GM10266 (cell line): ENCODE measurements around the gene BACH2.

Experiments used
- DNase-seq: peaks from one replicate; pipeline ENCODE4 v3.0.0; 2012; ENCODE audit errors: extremely low spot score
- TF ChIP-seq, protein P1 (sequence below): IDR thresholded peaks from 2 replicates; pipeline ENCODE4 v1.5.1; 2012; ENCODE audit warnings: mild to moderate bottlenecking, low read depth; ENCODE audit not compliant: control insufficient read depth, insufficient read depth; ENCODE audit errors: missing control alignments

Gene BACH2

DNA sequence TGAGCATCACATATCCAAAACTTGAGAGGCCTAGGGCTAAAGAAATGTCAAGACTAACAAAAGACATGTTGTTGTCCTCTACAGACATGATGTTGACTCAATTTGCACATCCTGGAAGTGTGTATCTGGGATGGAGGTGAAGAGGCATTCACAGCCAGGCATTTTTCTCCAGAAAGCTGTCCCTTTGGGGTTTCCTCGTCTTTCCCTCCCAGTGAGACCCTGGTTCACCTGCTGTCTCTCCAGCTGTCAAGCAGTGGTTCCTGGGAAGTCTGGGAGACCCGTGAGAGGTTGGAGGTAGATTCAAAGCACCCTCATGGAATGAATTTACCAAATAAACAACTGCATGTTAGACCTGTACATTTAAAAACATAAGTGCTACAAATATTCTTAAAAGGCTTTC is 32.1 kb downstream of the BACH2 start:
- TF ChIP-seq, protein P1, sequence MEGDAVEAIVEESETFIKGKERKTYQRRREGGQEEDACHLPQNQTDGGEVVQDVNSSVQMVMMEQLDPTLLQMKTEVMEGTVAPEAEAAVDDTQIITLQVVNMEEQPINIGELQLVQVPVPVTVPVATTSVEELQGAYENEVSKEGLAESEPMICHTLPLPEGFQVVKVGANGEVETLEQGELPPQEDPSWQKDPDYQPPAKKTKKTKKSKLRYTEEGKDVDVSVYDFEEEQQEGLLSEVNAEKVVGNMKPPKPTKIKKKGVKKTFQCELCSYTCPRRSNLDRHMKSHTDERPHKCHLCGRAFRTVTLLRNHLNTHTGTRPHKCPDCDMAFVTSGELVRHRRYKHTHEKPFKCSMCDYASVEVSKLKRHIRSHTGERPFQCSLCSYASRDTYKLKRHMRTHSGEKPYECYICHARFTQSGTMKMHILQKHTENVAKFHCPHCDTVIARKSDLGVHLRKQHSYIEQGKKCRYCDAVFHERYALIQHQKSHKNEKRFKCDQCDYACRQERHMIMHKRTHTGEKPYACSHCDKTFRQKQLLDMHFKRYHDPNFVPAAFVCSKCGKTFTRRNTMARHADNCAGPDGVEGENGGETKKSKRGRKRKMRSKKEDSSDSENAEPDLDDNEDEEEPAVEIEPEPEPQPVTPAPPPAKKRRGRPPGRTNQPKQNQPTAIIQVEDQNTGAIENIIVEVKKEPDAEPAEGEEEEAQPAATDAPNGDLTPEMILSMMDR, result no peak

DNA sequence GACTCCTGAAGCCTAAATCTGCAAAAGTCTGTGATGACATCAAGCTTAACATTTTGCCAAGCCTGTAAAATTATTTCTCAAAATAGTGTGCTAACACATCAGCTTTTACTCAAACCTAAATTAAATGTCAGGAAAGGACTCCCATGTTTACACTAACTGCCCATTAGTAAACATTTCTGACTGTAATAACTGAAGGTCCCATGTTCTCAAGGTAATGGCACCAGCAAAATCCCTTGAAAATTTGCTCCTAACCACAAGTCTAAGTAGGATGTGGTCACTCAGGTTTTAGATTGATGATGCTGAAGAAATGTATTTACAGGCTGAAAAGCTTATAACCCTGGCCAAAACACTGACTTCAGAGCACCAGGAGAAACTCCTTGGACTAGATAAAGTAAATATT is 33.0 kb downstream of the BACH2 start:
- no peak for DNase-seq
- TF ChIP-seq, protein P1, result no peak

More for the DNA sequence above, 32.1 kb downstream of the BACH2 start:
- no peak for DNase-seq

DNA sequence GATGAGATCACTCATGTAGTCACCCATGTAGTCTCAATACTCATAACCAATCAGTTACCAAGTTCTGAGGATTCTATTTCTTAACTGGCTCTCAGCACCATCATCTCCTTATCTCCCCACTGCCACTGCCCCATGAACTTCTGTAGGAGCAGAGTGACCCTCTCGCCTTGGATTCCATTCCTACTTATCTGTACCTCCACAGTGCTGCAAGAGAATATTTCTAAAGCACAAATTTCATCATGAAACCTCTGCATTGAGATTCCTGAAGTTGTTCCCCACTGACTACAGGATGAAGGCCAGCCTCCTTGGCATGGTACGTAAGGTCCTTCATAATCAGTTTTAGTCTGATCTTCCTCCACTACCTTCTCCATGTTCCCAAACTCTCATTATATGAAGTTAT is 34.8 kb downstream of the BACH2 start:
- TF ChIP-seq, protein P1, result no peak
- DNase-seq, result no peak

DNA sequence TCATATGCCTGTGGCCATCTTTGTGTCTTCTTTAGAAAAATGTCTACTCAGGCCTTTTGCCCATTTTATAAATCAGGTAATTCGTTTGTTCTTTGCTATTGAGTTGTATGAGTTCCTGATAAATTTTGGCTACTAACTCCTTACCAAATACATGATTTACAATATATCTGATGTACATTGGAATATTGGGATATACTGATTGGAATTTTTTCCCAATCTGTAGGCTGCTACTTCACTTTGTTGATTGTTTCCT is 39.2 kb downstream of the BACH2 start:
- DNase-seq, result no peak
- TF ChIP-seq, protein P1, result no peak

DNA sequence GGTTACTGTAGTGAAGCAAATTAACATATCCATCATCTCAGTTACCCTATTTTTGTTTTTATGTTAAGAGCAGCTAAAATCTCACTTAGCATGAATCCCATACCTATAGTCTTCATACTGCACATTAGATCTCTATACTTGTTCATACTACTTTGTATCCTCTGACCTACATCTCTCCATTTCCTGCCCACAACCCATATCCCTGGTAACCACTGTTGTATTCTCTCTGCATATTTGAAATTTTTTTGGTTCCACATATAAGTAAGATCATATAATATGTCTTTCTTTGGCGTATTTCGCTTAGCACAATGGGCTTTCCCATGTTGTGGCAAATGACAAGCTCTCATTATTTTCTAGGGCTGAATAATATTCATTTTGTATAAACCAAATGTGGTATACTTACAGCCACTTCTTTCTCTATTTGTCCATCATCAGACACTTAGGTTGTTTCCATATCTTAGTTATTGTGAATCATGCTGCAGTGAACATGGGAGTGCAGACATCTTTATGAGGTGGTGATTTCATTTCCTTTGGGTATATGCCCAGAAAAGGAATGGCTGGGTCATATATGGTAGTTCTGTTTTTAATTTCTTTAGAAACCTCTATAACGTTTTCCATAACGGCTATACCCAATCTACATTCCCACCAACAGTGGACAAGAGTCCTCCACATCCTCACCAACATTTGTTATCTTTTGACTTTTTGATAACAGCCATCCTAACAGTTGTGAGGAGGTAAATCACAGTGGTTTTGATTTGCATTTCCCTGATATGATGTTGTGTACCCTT is 39.8 kb downstream of the BACH2 start:
- DNase-seq, result no peak
- TF ChIP-seq, protein P1, result no peak

DNA sequence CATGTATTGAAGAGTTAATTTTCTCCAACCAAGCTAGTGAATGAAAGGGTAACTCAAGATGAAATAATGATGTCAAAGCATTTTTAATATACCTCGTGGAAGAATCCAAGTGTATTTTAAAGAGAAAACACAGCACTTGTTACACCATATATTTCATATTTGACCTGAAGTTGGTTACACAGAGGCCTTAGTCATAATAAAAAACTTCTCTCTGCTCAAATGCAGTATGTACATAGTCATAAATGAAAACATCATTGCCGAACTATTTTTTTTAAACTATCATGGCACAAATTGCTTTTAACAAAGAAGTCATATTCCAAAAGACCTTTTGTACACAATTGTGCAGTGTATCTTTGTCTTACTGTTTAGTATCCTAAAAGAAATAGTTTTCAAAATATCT is 43.0 kb downstream of the BACH2 start:
- DNase-seq, result no peak
- TF ChIP-seq, protein P1, result no peak

DNA sequence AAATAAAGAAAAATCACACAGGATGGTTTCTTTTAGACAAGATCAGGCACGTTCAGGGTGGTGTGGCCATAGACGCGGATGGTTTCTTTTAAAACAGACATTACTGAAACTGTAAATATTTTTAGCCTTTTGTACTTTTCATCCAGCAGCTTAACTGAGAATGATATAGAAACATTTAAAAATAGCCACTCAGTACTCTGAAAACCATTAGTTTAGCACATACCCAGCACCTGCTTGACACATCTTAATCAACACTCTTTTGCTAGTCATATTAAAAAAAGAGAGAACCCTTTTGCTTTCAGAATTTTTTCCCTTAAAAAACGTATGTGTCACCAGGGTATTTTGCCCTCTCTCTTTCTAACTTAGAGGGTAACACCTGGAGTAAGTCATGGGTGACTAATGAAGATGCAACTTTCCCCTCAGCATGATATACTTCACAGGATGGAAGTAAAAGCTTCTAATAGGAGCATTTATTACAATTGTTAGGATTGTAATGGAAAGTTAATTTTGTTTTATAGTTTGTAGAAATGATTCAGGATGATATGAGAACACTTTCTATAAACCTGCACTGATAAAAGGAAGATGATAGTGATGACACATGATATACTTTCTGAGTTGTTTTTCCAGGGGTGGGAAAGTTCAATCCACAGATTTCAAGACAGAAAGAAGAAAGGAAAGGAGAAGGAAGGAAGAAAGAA is 45.2 kb downstream of the BACH2 start:
- DNase-seq, result peak; percentile 17
- TF ChIP-seq, protein P1, result no peak
